SU-DHL-6 (cell line): ENCODE data around the gene EXO5.

Source experiments
- CTCF ChIP-seq: fragments of 200-600 bp; sonication (generic); IDR thresholded peaks from one replicate; pipeline ENCODE4 v1.5.1; 2017; ENCODE audit warnings: antibody characterized with exemption, mild to moderate bottlenecking, low read length, moderate library complexity; ENCODE audit not compliant: insufficient read depth, poor library complexity, severe bottlenecking
- EZH2phosphoT487 ChIP-seq: fragments of 200-600 bp; sonication (generic), shearing (Covaris generic); conservative IDR thresholded peaks from 2 replicates; pipeline ENCODE4 v1.6.1; 2018; ENCODE audit warnings: mild to moderate bottlenecking, antibody characterized with exemption, low read length, moderate library complexity, mixed read lengths

- TF ChIP-seq CTCF (no peak), EZH2phosphoT487 (no peak)
Observed at GRCh38 chr1:40462956-40463590, 45.5 kb upstream of the EXO5 start.
